Prostate gland (tissue), 2 donors: Measurements from ENCODE around the gene THAP10. TPM values are rescaled to one million over a fixed set of nuclear protein-coding genes. Genes with fewer than 3 reads are reported as not detected.
A peak's percentile ranks its signal among the peaks of the same experiment; 100 is the strongest.

ENCODE experiments used
- DNase-seq: peaks from one replicate; pipeline ENCODE4 v3.0.0-alpha.2; 2019; ENCODE audit warnings: low spot score
- H3K27ac ChIP-seq, 2 donors: fragments of 200-600 bp; sonication (generic); 2 replicates each; pipeline ENCODE4 v1.5.1; 2017 to 2019
- H3K27me3 ChIP-seq: fragments of 200-600 bp; sonication (generic); replicated peaks from 2 replicates; pipeline ENCODE4 v1.5.1; 2019; ENCODE audit not compliant: insufficient read depth
- H3K36me3 ChIP-seq, 2 donors: fragments of 200-600 bp; sonication (generic); 1 replicate in 1 of 2; 2 replicates in 1 of 2; pipeline versions ENCODE4 v1.5.1 to v1.8.1; 2017 to 2019
- H3K4me1 ChIP-seq: fragments of 200-600 bp; sonication (generic); replicated peaks from 2 replicates; pipeline ENCODE4 v1.5.1; 2019
- H3K4me3 ChIP-seq, 2 donors: fragments of 200-600 bp; sonication (generic); 2 replicates each; pipeline ENCODE4 v1.5.1; 2017 to 2019
- H3K9me3 ChIP-seq: fragments of 200-600 bp; sonication (generic); 2 replicates; pipeline ENCODE4 v1.5.1; 2017
- CTCF ChIP-seq, 4 experiments: fragments of 200-600 bp in 2 of 4; fragments of 450-650 bp in 2 of 4; sonication (generic) in 2 of 4; IDR thresholded peaks; 1 replicate in 3 of 4; 2 replicates in 1 of 4; pipeline ENCODE4 v1.5.1; 2016 to 2019; ENCODE audit warnings: antibody characterized with exemption in 4 of 4, mild to moderate bottlenecking in 2 of 4, moderate library complexity in 2 of 4
- POLR2A ChIP-seq: fragments of 450-650 bp; IDR thresholded peaks from one replicate; pipeline ENCODE4 v1.6.1; 2016; ENCODE audit warnings: antibody characterized with exemption, mild to moderate bottlenecking
- POLR2AphosphoS5 ChIP-seq: sonication (generic); formaldehyde crosslinking; IDR thresholded peaks from one replicate; pipeline ENCODE4 v1.6.1; 2017; ENCODE audit warnings: antibody characterized with exemption
- WGBS: methylation state at CpG from one replicate; pipeline ENCODE4 v1.1.5; 2018; 5-methylcytosine and 5-hydroxymethylcytosine counted together
- intact Hi-C: fragments of 100-400 bp; cut with DNase I; formaldehyde crosslinking; loops from one replicate; pipeline ENCODE4 v1.14.2; 2022
- total RNA-seq, 2 donors: library from RNA; depleted of rRNA; stranded (reverse); fragments of >200 nt; gene quantifications; one replicate each; pipeline ENCODE4 v1.1.0, GENCODE V29; 2016

The THAP10 gene
- total RNA-seq, 2 donors from 2014 or later: 3.2 to 6.6 TPM

GRCh38 chr15:70851889-70852288 is 40.3 kb downstream of the THAP10 start:
- 98% methylated on average over 6 of the region's 6 CpGs for WGBS
- no peaks in the 10 kb centered on the region for H3K36me3 ChIP-seq
- no peak overlapping the region for H3K4me3 ChIP-seq
- H3K27ac ChIP-seq: no peak overlapping the region
- H3K9me3 ChIP-seq: no peaks in the 10 kb centered on the region
- no peaks in the 10 kb centered on the region for H3K4me1 ChIP-seq
- no peaks in the 10 kb centered on the region for H3K27me3 ChIP-seq
- no peak for DNase-seq
- TF ChIP-seq CTCF (IDR thresholded peaks at IDR 0.05) (no peak), POLR2A (no peak), POLR2AphosphoS5 (no peak)
- intact Hi-C loops: no loop called here

GRCh38 chr15:70845602-70846360 is 46.5 kb downstream of the THAP10 start:
- DNase-seq: no peak
- TF ChIP-seq POLR2AphosphoS5 (no peak), POLR2A (no peak), CTCF (IDR thresholded peaks at IDR 0.05) (no peak)
- intact Hi-C loops: no loop called here
- H3K4me3 ChIP-seq: no peak overlapping the region
- H3K4me1 ChIP-seq: no peaks in the 10 kb centered on the region
- no peaks in the 10 kb centered on the region for H3K27me3 ChIP-seq
- H3K27ac ChIP-seq: no peak overlapping the region
- H3K36me3 ChIP-seq: no peaks in the 10 kb centered on the region
- 92% methylated on average over 6 of the region's 6 CpGs for WGBS
- H3K9me3 ChIP-seq: no peaks in the 10 kb centered on the region

- no peak overlapping the region for H3K4me3 ChIP-seq
Observed at GRCh38 chr15:70837476-70837875, 54.8 kb downstream of the THAP10 start.

GRCh38 chr15:70835841-70836240 is 56.4 kb downstream of the THAP10 start:
- DNase-seq: no peak
- peak overlapping the region; percentile 39 to 58 for H3K27ac ChIP-seq
- WGBS: 34% methylated on average over 3 of the region's 3 CpGs
- TF ChIP-seq POLR2A: no peak
- TF ChIP-seq POLR2AphosphoS5: no peak
- TF ChIP-seq CTCF (IDR thresholded peaks at IDR 0.05): no peak
- H3K4me3 ChIP-seq: no peak overlapping the region
- no peaks in the 10 kb centered on the region for H3K9me3 ChIP-seq
- peaks cover 0 to 3% of the 10 kb centered on the region in 2 donors for H3K36me3 ChIP-seq
- intact Hi-C loops: no loop called here
- no peaks in the 10 kb centered on the region for H3K27me3 ChIP-seq
- H3K4me1 ChIP-seq: no peaks in the 10 kb centered on the region

More at GRCh38 chr15:70837476-70837875, 54.8 kb downstream of the THAP10 start:
- no peak overlapping the region for H3K27ac ChIP-seq
- no peaks in the 10 kb centered on the region for H3K4me1 ChIP-seq
- H3K9me3 ChIP-seq: no peaks in the 10 kb centered on the region
- no peaks in the 10 kb centered on the region for H3K27me3 ChIP-seq
- peaks cover 0 to 3% of the 10 kb centered on the region in 2 donors for H3K36me3 ChIP-seq
- intact Hi-C loops: no loop called here
- no peak for DNase-seq
- 96% methylated on average over 2 of the region's 2 CpGs for WGBS
- no peak for TF ChIP-seq POLR2A
- no peak for TF ChIP-seq CTCF (IDR thresholded peaks at IDR 0.05)
- TF ChIP-seq POLR2AphosphoS5: no peak

GRCh38 chr15:70835415-70835814 is 56.8 kb downstream of the THAP10 start:
- peak overlapping the region; percentile 39 to 58 for H3K27ac ChIP-seq
- no peaks in the 10 kb centered on the region for H3K4me1 ChIP-seq
- peaks cover 0 to 3% of the 10 kb centered on the region in 2 donors for H3K36me3 ChIP-seq
- no peak overlapping the region for H3K4me3 ChIP-seq
- DNase-seq: no peak
- intact Hi-C loops: no loop called here
- TF ChIP-seq POLR2AphosphoS5 (peak; percentile 61), POLR2A (no peak)
- H3K27me3 ChIP-seq: no peaks in the 10 kb centered on the region
- no peaks in the 10 kb centered on the region for H3K9me3 ChIP-seq
- WGBS: 76% methylated on average over 6 of the region's 6 CpGs
